K562 (cell line): ENCODE measurements around the gene BIN1. TPM values are rescaled to one million over a fixed set of nuclear protein-coding genes. Genes with fewer than 3 reads are reported as not detected.

Source experiments
- ATF2 ChIP-seq: sonication (generic); formaldehyde crosslinking; IDR thresholded peaks from 2 replicates; pipeline ENCODE4 v1.8.1; 2022; ENCODE audit warnings: missing genetic modification reagents
- PCBP2 ChIP-seq: fragments of 200-400 bp; formaldehyde crosslinking; IDR thresholded peaks from 2 replicates; pipeline ENCODE4 v1.6.1; 2018; ENCODE audit warnings: low read length, low read depth, mild to moderate bottlenecking, moderate library complexity; ENCODE audit not compliant: poor library complexity, severe bottlenecking
- ZNF609 ChIP-seq: sonication (generic); formaldehyde crosslinking; IDR thresholded peaks from 2 replicates; pipeline ENCODE4 v1.8.1; 2023; ENCODE audit warnings: missing genetic modification reagents, mild to moderate bottlenecking, borderline replicate concordance
- polyA plus RNA-seq, 8 experiments: library from polyadenylated mRNA; depleted of rRNA in 4 of 8; stranded (reverse) in 5 of 8; unstranded in 3 of 8; fragments of >200 nt; fragmentation: Nextera tagmentation in 2 of 8; fragmentation: Illumina TruSeq in 1 of 8; extraction: Ambion mirVana in 2 of 8; extraction: Trizol in 1 of 8; gene quantifications; 2 replicates each; pipeline versions ENCODE4 v1.2.1 to v1.2.3, GENCODE V29; 2011 to 2014; ENCODE audit warnings: inconsistent platforms in 1 of 8, missing spikeins in 1 of 8
- total RNA-seq, 7 experiments: library from RNA; depleted of rRNA in 6 of 7; stranded (reverse); fragments of >200 nt in 6 of 7; fragmentation: Illumina TruSeq in 2 of 7; extraction: Trizol in 2 of 7; gene quantifications; 2 replicates each; pipeline versions ENCODE4 v1.2.1 to v1.2.3, GENCODE V29; 2011 to 2021; ENCODE audit warnings: low replicate concordance in 1 of 7
- TF ChIP-seq, protein P1 (sequence below): fragments of 450-650 bp; conservative IDR thresholded peaks from 2 replicates; pipeline ENCODE4 v1.6.1; 2016; ENCODE audit warnings: missing genetic modification characterization, low read depth, mild to moderate bottlenecking, control low read depth, missing compliant biosample characterization

Gene BIN1
- total and polyA plus RNA-seq, 9 of the 15 experiments (the other 6 are each of a cell fraction or from before 2014, with no cell fraction given) = 0.04 to 2.8 (median 0.79) TPM; not detected in 1

- TF ChIP-seq ZNF609 (CRISPR knock-in tag) (no peak), PCBP2 (no peak), ATF2 (CRISPR knock-in tag) (no peak)
- TF ChIP-seq, protein P1, sequence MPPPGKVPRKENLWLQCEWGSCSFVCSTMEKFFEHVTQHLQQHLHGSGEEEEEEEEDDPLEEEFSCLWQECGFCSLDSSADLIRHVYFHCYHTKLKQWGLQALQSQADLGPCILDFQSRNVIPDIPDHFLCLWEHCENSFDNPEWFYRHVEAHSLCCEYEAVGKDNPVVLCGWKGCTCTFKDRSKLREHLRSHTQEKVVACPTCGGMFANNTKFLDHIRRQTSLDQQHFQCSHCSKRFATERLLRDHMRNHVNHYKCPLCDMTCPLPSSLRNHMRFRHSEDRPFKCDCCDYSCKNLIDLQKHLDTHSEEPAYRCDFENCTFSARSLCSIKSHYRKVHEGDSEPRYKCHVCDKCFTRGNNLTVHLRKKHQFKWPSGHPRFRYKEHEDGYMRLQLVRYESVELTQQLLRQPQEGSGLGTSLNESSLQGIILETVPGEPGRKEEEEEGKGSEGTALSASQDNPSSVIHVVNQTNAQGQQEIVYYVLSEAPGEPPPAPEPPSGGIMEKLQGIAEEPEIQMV (tag) = no peak
These were observed 48.6 kb downstream of the BIN1 start (continued) for GRCh38 chr2:127058246-127058953.
